GM12801 (cell line): ENCODE results near the gene DLGAP1.

Experiments
- TF ChIP-seq, protein P1 (sequence below): IDR thresholded peaks from one replicate; pipeline ENCODE4 v1.5.1; 2011; ENCODE audit warnings: control low read depth; ENCODE audit not compliant: insufficient read length; ENCODE audit errors: extremely low read depth

The DLGAP1 gene

DNA sequence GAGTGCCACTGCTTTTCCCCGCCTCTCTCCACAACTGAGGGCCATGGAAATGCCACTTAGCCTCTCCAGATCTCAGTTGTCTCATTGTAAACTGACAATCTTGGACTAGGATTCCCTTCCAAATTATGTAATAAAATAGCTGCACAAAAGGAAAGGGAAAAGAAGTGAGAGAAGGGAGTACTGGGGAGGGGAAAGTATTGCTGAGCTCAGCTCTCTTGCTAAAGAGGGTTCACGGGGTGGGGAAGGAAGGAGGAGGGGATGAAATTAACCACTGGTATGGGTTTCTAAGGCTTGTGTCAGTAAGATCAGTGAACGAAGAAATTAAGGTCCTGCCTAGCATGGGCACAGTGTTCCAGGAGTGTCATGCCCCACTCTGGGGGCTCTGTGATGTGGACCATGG is 587.9 kb downstream of the DLGAP1 start:
- TF ChIP-seq, protein P1, sequence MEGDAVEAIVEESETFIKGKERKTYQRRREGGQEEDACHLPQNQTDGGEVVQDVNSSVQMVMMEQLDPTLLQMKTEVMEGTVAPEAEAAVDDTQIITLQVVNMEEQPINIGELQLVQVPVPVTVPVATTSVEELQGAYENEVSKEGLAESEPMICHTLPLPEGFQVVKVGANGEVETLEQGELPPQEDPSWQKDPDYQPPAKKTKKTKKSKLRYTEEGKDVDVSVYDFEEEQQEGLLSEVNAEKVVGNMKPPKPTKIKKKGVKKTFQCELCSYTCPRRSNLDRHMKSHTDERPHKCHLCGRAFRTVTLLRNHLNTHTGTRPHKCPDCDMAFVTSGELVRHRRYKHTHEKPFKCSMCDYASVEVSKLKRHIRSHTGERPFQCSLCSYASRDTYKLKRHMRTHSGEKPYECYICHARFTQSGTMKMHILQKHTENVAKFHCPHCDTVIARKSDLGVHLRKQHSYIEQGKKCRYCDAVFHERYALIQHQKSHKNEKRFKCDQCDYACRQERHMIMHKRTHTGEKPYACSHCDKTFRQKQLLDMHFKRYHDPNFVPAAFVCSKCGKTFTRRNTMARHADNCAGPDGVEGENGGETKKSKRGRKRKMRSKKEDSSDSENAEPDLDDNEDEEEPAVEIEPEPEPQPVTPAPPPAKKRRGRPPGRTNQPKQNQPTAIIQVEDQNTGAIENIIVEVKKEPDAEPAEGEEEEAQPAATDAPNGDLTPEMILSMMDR = no peak

DNA sequence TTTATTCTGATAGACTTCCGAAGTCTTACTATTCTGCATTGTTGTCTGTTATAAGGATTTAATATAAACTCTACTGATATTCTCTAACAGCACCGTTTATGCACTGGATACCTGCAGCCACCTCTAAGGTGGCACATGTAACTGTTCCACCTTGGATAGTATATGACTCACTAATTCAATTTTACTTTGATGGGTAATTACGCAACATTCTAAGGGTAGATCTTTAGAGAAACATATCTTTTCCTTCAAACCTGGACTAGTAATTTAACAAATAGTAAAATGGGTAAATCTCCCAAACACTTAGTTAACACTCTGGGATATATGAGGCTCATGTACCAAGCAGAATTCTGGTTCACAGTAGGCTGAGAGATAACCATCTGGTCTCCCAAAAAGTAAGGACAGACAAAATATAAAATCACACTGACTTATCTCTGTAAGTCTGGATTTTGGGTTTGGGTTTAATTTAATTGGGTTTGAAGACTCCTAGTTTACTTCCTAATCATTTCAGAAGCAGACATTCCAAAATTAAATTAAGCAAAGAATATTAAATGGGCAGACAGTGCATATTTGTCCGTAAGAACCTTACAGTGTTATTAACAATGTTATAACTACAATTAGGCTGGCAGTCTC is 590.3 kb downstream of the DLGAP1 start:
- TF ChIP-seq, protein P1 = no peak

DNA sequence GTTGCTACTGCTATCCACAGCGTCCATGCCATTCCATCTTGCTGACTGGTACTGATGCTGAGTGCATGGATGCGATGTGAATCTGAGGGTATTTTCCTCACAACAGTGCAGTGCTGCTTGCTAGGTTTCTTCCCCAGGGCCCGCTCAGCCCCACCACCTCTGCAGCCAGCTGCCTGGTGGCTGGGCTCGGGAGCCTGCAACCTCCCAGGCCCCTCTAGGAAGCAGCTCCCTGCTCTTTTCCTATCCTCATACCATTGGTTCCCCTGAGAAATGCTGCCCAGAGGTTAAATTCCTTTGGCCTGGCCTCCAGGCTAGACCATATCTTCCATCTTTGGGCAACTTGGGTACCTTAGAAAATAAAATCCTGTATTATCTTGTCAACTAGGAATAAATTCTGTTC is 591.5 kb downstream of the DLGAP1 start:
- TF ChIP-seq, protein P1 = no peak

DNA sequence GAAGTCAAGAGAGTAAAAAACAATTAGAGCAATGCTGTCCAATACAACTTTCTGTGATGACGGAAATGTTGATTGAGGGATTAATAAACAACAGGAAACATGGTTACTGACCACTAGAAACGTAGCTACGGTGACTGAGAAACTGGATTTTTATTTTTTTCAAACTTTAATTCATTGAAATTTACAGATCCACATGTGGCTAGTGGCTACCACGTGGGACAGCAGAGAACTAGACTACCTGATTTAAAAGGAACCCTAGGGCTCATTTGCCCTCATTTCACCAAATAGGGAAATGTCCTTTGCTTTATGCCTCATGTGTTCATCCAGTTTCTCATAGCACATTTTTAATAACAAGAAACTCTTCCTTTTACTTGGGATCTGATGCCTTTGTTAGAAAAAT is 592.1 kb downstream of the DLGAP1 start:
- TF ChIP-seq, protein P1 = no peak

DNA sequence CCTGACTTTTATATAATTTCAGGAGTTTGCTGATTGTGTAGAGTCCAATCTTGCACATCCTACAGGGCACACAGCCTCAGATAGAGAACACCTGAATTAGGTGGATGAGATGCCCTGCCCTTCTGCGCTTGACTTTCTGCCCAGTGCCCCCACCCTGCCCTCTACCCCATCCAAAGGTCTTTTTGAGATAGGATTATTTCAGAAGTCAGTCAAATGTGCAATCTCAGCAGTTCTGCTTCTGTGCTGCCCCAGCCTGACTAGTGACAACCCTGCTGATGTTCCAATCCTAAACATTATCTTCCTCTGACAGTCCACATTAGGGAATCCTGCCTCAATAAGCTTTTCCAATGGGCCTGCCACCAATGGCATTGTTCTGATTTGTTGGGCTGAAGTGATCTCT is 593.6 kb downstream of the DLGAP1 start:
- TF ChIP-seq, protein P1 = no peak

DNA sequence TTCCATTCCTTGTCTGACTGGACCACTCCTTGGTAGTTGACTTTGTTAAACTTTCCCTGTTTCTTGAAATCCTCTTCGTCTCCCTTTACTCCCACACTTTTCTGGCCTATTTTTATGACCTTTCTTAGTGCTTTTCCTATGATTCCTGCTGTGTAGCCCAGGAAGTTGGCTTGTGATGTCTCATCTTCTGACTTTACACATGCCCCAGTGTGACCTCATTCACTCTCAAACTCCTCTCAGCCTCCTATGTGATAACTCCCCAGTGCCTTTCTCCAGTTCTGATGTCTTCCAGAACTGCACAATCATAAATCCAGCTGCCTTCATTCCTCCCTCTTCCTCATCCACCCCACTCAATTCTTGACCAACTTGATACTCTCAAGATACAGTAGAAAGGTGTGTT is 597.6 kb downstream of the DLGAP1 start:
- TF ChIP-seq, protein P1 = no peak

DNA sequence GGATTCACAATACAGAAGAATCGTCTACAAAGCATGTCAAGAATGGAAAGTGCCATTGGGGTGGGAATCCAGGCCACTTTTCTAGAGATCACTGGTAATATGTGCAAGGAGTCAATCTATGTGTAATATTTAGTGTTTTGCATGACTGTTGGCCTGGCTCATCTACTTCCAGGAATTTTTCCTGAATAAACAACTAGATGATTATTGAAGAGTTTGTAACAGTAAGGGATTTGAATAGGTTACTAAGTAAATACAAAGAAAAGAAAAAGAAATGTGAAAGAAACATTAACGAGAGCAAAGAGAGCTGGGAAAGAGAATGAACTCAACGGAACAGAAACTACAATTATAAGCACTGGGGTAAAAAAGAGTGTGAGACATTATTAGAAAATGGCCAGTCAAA is 599.1 kb downstream of the DLGAP1 start:
- TF ChIP-seq, protein P1 = no peak

DNA sequence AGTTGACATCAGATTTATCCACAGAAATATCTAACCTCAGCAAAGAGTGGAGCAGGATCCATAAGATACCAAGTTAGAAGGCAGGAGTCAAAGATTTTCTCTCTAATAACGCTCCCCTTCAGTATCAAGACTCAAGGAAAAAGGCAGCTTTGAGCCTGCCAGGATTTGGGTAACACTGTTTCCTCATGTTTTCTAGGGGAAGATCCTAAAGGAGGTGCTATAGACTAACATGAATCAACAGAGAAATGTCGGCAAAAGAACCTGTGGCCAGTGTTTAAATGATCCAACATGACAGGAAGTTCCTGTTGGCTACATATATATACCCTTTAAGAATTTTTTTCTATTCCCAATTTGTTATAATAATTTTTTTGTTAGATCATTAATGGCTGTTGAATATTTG is 602.8 kb downstream of the DLGAP1 start:
- TF ChIP-seq, protein P1 = no peak
